SK-N-SH treated with all-trans-retinoic acid at 6 μM for 48 hours (cell line): ENCODE data around the gene MROH7.

ENCODE experiments used
- BACH2 ChIP-seq: fragments of 250-450 bp; sonication (Bioruptor Pico); IDR thresholded peaks from 2 replicates; pipeline ENCODE4 v1.9.0; 2021; ENCODE audit warnings: mild to moderate bottlenecking, borderline replicate concordance
- CSDC2 ChIP-seq: fragments of 250-450 bp; sonication (Bioruptor Pico); IDR thresholded peaks from 2 replicates; pipeline ENCODE4 v1.5.0; 2020; ENCODE audit warnings: mild to moderate bottlenecking, moderate library complexity
- OSR1 ChIP-seq: fragments of 250-450 bp; sonication (Bioruptor Pico); IDR thresholded peaks from 2 replicates; pipeline ENCODE4 v1.8.0; 2022; ENCODE audit warnings: moderate library complexity, mild to moderate bottlenecking, inconsistent platforms
- PPARA ChIP-seq: fragments of 250-450 bp; sonication (Bioruptor Pico); IDR thresholded peaks from 2 replicates; pipeline ENCODE4 v1.5.0; 2020; ENCODE audit warnings: mild to moderate bottlenecking, borderline replicate concordance
- TOX ChIP-seq: fragments of 250-450 bp; sonication (Bioruptor Pico); IDR thresholded peaks from 2 replicates; pipeline ENCODE4 v1.8.0; 2021; ENCODE audit warnings: mild to moderate bottlenecking, moderate library complexity, borderline replicate concordance
- ZC3H10 ChIP-seq: fragments of 250-450 bp; sonication (Bioruptor Pico); IDR thresholded peaks from 2 replicates; pipeline ENCODE4 v1.5.1; 2021; ENCODE audit warnings: mild to moderate bottlenecking, moderate library complexity
- TF ChIP-seq, protein P1 (sequence below): fragments of 250-450 bp; sonication (Bioruptor Pico); IDR thresholded peaks from 2 replicates; pipeline ENCODE4 v1.8.0; 2020; ENCODE audit warnings: mild to moderate bottlenecking, moderate library complexity, borderline replicate concordance

DNA sequence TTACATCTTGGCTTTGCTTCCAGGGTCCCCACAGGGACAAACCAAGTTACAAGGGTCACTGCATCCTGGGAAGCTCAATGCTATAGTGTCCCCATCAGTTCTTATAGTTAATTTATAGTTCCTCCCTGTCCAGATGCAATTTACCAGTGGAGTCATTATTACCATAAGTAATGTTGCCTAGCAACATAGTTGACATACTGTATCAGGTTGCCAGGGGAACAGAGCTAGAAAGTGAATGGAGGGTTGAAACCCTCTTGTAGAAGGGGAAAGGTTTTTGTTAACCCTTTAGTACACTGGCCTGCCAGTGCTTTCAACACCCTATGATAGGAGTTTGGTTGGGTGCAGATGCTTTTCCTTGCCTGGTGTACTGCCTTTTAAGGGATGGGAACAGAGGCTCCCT lies 39.8 kb downstream of the MROH7 start:
- TF ChIP-seq BACH2 (CRISPR knock-in tag): no peak
- TF ChIP-seq ZC3H10 (CRISPR knock-in tag): no peak
- TF ChIP-seq TOX (CRISPR knock-in tag): no peak
- no peak for TF ChIP-seq CSDC2
- TF ChIP-seq OSR1 (CRISPR knock-in tag): no peak
- TF ChIP-seq, protein P1, sequence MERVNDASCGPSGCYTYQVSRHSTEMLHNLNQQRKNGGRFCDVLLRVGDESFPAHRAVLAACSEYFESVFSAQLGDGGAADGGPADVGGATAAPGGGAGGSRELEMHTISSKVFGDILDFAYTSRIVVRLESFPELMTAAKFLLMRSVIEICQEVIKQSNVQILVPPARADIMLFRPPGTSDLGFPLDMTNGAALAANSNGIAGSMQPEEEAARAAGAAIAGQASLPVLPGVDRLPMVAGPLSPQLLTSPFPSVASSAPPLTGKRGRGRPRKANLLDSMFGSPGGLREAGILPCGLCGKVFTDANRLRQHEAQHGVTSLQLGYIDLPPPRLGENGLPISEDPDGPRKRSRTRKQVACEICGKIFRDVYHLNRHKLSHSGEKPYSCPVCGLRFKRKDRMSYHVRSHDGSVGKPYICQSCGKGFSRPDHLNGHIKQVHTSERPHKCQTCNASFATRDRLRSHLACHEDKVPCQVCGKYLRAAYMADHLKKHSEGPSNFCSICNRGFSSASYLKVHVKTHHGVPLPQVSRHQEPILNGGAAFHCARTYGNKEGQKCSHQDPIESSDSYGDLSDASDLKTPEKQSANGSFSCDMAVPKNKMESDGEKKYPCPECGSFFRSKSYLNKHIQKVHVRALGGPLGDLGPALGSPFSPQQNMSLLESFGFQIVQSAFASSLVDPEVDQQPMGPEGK (CRISPR knock-in tag): no peak
- no peak for TF ChIP-seq PPARA (CRISPR knock-in tag)
